HG03097 (cell line): ENCODE data around the gene TTL.
"Not testable (repeated sequence)": the region's sequence is repeated elsewhere in the genome, so short reads cannot be mapped to it uniquely, and the experiment has no call there.

Source experiments
- ATAC-seq: cut with Tn5 transposase; IDR thresholded peaks from one replicate; pipeline ENCODE4 v1.9.1; 2021; ENCODE audit not compliant: unreplicated experiment, low FRiP score

Gene TTL

GRCh38 chr2:112474844-112475486, 7.0 kb upstream of the TTL start:
- no peak for ATAC-seq

GRCh38 chr2:112476434-112476833, 5.5 kb upstream of the TTL start:
- no peak for ATAC-seq

DNA sequence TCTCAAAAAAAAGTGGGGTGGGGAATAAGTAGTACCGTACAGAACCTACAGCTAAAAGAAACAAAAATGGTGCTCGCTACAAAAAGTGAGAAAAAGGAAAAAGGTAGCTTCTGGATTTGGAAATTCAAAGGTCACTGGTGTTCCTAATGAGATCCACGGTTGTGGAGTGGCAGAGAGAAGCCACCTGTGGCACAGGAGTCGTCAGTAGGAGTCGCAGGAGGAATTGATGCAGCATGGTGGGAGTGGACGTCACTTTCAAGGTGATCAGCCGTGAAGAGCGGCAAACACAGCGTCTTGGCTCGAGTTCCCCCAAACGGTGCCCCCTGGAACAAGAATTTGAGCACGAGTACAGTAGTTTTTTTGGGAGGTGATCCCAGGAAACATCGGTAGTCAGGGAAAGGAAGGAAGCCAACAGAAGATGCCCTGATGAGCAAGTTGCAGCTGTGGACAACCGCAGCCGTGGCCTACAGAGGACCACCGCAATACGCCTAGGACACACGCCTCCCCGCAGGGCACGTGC, 1.4 kb upstream of the TTL start:
- no peak for ATAC-seq

- peak; percentile 56 for ATAC-seq
Measured at GRCh38 chr2:112481050-112481527, 867 bp upstream of the TTL start.

- ATAC-seq, result peak; percentile 21
Measured at GRCh38 chr2:112482309-112483041, 519 bp downstream of the TTL start.

GRCh38 chr2:112483042-112483473, 1.1 kb downstream of the TTL start:
- no peak for ATAC-seq

DNA sequence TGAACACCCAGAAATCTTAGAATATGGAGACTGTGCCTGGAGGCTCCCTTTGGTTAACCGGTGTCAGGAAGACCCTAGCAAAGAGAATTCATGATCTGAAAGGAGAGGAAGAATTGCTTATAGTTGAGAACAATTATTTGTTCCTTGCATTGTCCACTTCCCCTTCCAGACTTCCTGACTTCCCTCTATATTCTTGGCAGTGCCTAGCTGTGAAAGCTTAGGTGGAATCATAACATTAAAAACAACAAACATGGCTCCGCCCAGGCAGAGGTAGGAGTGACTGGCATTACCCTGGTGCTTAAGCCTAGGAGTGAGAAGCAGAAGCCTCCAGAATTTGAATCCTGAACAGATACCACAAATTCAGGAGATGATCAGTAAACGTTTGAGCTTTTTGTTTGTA, 1.9 kb downstream of the TTL start:
- ATAC-seq, result no peak

DNA sequence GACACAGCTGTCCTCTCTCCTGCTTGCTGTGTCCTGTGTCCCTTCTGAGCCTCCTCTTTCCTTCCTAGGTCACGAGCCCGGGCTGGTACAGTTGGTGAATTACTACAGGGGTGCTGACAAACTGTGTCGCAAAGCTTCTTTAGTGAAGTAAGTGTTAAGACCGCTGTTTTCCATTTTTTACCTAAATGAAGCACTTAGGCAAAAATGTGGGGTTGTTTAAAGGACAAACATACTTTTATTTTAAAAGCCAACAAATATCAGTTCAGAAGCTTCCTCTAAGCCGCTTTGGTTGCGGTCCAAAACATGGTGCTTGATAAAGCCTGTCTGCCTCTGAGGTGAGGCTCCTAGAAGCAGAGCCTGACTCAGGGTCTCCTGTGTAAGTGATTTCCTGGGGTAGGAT, 3.9 kb downstream of the TTL start:
- no peak for ATAC-seq

- ATAC-seq, result no peak
Measured at GRCh38 chr2:112486895-112487294, 4.9 kb downstream of the TTL start.

DNA sequence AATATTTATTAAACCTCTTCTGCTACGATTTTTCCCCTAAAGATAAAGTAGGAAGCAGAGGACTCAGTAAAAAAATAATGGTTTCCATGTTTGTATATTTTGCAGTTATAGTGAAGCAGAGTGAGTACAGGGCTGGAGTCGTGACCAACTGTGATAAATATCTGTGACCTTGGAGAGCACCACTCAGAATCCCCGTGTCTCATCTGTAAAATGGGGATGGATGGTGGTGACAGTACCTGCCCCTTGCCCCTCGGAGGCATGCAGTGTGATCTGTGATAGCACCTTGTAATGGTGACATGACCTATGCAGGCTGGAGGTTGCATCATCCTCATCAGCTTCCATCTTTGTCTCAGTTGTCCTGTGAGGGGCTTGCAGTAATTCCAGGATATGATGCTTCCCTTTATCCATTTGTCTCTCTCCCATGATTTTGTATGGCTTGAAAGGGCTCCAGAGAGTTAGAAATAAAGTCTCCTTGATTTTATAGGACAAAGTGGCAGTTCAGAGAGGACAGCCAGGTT, 5.5 kb downstream of the TTL start:
- no peak for ATAC-seq

GRCh38 chr2:112488201-112488600, 6.2 kb downstream of the TTL start:
- ATAC-seq, result no peak

DNA sequence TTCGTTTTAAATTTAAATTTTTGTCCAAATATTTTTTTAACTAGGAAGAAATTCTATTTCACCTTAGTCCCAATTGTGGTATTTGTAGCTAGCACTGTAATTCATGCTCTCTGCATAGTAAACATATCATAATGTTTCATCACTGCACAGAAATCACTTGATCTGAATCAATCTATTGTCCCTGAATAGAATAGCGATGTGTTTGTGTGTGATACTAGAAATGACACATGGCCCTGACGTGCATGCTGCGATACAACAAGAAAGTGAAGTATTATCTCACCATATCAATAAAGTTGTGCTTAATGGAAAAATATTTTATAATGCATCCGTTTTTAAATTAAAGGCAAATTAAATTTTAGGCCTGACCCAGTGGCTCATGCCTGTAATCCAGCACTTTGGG, 10.0 kb downstream of the TTL start:
- ATAC-seq, result no peak

- no peak for ATAC-seq
Measured at GRCh38 chr2:112493048-112493447, 11.1 kb downstream of the TTL start.

GRCh38 chr2:112493858-112494648, 12.1 kb downstream of the TTL start:
- no peak for ATAC-seq

DNA sequence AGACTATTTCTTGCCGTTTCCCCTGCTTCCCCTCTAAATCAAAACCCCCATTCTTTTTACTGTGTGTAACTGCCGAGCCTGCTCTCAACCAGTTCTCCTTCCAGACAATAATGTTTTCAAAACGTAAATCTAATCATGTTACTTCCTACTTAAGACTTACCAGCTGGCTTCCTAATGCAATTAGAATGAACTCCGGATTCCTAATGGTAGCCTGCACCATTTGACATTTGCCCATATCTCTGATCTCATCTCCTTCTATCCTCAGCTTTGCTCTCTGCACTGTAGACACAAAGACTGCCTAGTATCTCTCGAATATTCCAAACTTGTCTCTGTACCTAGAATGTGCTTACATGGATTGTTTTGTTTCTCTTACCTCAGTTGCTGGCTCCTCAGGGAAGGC, 12.9 kb downstream of the TTL start:
- ATAC-seq, result no peak

GRCh38 chr2:112495878-112496277, 13.9 kb downstream of the TTL start:
- not testable (repeated sequence) for ATAC-seq

GRCh38 chr2:112500850-112501484, 19.0 kb downstream of the TTL start:
- ATAC-seq, result not testable (repeated sequence)

DNA sequence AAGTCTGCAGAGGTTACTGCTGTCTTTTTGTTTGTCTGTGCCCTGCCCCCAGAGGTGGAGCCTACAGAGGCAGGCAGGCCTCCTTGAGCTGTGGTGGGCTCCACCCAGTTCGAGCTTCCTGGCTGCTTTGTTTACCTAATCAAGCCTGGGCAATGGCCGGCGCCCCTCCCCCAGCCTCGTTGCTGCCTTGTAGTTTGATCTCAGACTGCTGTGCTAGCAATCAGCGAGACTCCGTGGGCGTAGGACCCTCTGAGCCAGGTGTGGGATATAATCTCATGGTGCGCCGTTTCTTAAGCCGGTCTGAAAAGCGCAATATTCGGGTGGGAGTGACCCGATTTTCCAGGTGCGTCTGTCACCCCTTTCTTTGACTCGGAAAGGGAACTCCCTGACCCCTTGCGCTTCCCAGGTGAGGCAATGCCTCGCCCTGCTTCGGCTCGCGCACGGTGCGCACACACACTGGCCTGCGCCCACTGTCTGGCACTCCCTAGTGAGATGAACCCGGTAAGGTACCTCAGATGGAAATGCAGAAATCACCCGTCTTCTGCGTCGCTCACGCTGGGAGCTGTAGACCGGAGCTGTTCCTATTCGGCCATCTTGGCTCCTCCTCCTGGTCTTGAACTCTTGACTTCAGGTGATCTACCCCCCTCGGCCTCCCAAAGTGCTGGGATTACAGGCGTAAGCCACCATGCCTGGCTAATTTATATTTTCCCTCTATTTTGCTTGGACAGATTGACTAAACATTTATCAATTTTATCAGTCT, 27.5 kb downstream of the TTL start:
- not testable (repeated sequence) for ATAC-seq

DNA sequence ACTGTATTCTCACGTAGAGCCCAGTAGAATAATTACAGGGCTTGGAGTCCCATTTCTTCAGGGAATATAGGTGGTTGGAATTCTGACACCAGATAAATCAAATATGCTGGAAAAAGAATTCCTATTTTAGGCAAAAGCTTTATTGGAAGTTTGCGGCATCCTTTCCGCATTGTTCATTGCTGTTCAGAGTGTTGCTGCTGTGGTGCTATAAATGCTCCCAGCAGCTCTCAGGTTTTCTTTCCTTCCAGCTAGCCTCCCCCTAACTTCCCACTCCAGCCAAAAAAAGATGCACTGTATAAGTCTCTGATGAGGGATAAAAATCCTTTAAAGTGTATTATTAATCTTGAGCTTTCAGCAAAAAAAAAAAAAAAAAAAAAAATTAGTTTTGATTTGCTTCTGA, 34.8 kb downstream of the TTL start:
- no peak for ATAC-seq

DNA sequence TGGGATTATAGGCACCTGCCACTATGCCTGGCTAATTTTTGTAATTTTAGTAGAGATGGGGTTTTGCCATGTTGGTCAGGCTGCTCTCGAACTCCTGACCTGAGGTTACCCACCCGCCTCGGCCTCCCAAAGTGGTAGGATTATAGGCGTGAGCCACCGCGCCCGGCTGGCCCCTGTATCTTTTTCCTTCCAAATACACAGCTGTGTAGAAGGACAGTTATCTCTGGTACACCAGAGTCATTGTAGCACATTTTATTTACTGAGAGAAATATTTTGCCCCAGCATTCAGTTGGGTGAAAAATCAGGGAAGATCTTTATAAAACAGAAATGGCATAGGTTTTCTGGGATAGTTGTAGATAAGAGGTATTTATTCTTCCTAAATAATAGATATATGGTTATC, 36.9 kb downstream of the TTL start:
- ATAC-seq, result no peak
